Endothelial cell of hepatic sinusoid (primary cell): ENCODE data around the gene DCAF8.

ENCODE experiments used
- in situ Hi-C: cut with HindIII; loops from 2 replicates; pipeline ENCODE4 v1.10.0; 2017; ENCODE audit warnings: low sequenced_read_pairs

DCAF8 gene

DNA sequence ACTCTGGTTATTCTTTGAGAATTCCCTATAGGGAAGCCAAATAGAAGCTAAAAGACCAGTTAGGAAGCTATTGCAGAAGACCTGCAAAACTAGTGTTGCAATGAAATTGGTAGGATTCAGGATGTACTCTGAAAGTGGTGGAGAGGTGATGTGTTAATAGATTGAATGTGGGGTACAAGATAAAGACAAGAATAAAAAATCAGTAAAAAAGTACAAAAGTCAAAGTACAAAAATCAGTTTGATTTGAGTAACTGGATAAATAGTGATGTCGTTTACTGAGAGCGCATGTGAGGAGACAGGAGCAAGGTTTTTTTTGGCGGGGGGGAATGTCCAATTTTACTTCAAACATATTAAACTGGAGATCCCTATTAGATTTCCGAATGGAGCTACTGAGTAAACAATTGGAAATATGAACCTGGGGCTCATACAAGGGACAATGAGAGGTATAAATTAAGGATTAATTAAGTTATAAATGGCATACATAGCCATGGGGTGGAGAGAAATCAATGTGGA lies 2.5 kb upstream of the DCAF8 start:
- in situ Hi-C loops, result no loop called here

DNA sequence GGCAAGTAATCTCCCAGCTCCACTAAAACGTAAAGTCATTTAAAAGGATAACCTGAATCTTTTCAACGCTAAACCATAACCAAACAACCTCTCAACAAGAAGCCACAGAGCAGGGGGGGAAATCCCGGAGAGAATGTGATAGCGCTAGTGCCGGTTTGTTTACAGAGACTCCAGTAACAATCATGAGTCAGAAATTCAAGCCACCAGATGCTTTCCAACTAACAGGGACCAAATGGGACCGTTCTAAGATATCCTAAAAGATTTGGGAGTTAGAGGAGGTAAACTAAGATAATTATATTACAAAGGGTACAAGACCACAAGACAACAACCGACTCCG lies 825 bp downstream of the DCAF8 start:
- in situ Hi-C loops, result no loop called here

DNA sequence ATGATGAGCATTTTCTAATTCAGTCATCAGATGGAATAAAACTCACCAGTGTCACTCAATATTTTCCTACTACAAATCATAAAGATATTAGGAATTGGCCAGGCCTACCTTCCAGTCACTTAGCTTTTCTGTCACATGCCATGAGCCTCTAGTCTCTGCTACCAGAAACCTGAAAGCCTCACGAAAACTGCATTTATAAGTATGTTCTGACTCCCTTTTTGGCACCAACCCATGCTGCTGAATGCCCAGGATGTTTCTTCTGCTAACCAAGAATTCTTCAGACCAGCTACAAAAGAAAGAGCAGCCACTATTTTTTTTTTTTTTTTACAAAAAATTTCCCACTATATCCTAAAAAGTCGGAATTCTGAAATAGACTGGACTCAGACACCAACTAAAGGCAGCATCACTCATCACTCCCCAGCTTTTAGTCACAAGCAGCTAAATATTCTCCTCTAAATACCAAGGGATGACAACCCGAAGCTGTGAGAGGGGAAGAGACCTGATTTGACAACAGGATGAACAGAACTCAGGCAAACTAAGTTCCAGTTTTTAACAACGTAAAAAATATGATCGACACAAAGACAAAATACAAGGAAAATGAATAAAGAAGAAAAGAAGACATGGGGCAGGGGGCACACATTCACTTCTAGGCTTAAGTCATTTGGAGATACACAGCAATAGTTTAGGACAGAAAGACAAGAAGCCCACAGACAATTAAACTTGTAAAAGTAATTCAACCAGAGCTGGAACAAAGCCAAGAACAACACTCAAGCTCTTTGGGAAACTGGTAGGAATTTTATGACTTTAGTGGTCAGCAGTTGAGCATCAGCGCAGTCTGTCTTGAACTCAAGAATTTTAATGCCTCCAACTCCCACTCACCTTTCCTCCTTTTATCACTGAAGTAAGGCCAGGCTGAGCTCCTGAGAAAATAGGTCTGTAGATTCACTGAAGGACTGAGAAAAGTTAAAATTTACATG lies 1.7 kb downstream of the DCAF8 start:
- in situ Hi-C loops, result no loop called here

DNA sequence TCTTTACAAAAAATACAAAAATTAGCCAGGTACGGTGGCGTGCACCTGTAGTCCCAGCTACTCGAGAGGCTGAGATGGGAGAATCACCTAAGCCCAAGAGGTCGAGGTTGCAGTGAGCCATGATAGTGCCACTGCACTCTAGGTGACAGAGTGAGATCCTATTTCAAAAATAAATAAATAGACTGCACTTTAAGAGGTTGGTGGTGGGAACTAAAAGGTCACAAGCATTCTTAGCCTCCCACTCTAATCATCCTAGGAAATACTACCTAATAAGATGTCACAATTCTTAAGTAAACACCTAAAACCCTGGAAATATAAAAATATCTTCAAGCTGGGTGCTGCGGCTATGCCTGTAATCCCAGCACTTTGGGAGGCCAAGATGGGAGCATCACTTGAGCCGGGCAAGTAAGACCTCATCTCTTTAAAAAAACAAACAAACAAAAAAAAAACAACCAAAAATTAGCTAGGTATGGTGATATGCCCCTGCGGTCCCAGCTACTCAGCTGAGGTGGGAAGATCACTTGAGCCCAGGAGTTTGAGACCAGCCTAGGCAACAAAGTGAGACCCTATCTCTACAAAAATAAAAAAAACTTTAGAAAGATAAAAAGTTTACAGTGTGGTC lies 4.1 kb downstream of the DCAF8 start:
- in situ Hi-C loops, result loop anchor here (5.0 to 10.0 kb wide), 2 partner anchors 41 to 153 kb away; no protein-coding TSS in a partner anchor

DNA sequence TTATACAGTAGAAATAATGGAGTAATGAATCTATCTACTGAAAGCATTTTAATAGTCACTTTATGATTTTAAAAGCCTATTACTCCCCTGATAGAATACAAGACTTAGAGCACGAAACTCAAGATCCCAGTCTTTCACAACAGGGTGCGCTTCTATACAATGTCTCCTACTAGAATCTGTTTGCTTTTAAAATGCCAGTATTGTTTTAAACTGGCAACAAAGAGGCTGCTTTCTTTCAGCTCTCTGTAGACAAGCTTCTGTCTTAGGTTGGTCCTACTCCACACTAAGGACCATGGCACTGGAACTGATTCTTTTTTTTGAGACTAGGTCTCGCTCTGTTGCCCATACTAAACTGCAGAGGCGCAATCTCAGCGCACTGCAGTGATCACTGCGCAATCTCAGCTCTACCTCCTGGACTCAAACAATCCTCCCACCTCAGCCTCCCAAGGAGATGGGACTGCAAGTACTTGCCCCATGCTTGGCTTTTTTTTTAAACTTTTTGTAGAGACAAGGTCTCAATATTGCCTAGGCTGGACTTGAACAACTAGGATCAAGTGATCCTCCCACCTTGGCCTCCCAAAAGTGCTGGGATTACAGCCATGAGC lies 4.8 kb downstream of the DCAF8 start:
- in situ Hi-C loops, result loop anchor here (5.0 to 10.0 kb wide), 2 partner anchors 40 to 153 kb away; no protein-coding TSS in a partner anchor

DNA sequence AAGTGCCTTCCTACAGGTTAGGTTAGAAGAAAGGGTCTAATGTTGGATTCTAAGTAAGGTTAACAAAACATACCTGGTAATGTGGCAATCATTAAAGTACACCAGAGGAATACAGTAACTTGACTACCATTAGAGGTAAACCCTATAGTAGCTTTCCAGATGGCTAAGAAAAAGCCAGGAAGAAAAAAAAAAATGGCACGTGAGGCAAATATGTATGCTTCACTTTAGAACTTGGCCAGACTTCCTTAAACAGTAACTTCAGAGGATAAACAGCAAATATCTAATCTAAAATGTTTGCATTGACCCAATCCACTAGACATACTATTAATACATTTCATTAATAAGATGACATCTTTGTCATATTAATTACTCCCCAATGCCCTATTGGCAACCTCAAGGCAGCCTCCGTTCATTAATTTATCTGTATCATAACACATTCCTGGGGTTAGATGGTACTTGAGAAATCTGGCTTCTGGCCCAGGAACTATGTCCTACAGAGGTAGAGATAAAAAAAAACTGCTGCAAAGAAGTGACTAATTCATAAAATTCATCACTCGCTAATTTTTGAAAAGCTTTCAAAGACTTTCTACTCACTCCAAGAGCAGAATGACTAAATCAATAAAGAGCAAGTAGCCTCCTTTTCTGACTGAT lies 5.8 kb downstream of the DCAF8 start:
- in situ Hi-C loops, result loop anchor here (5.0 to 10.0 kb wide), 2 partner anchors 39 to 152 kb away; no protein-coding TSS in a partner anchor

DNA sequence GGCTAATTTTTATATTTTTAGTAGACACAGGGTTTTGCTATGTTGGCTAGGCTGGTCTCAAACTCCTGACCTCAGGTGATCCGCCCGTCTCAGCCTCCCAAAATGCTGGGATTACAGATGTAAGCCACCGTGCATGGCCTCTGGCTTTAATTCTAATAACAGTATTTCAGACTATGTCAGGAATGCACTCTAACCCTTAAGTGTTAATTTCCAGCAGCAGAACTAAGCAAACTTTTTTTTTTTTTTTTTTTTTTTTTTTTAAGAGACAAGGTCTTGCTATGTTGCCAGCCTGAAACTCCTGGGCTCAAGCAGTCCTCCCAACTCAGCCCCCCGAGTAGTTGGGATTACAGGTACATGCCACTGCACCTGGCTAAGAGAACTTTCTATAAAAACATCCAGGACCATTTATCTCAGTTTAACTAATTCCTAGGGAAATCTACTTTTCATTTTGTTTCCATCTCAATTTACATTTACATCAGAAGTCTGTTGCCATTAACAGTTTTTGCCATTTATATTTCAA lies 6.5 kb downstream of the DCAF8 start:
- in situ Hi-C loops, result loop anchor here (5.0 to 10.0 kb wide), 2 partner anchors 39 to 151 kb away; no protein-coding TSS in a partner anchor

DNA sequence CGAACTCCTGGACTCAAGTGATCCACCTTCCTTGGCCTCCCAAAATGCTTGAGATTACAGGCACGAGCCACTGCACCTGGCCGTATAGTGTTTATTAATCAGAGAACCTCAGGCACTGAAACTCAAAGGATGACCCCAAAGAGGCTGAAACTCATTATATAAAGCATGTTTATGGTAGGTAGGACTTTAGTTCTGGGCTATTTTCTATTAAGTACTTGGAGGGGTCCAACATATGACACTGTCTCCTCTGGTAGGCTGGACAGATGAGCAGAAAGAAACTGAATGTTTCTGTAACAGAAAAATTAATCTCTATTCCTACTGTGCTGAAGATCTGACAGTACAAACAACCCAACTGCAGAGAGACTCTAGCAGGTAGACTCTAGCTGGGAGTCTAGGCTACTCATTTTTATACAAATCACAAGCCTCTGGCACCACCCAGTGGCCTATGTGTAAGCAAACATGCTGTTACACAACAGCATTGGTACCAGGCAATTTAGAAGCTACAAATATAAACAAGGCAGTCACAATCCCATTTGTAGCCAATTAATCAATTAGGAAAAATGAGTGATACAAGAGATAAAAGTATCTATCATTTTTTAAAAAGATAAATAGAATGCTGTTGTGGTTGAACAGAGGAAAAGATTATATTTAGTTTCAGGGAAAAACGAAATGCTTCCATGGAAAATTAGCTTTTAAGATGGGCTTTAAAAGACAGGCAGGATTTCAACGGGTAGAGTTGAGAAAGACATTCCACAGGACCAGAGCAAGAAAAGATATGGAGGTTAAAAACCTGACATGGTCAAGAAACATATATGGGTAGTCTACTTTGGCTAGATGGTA lies 10.4 kb downstream of the DCAF8 start:
- in situ Hi-C loops, result loop anchor here (10.0 kb wide), 1 partner anchor 147 kb away; no protein-coding TSS in a partner anchor

DNA sequence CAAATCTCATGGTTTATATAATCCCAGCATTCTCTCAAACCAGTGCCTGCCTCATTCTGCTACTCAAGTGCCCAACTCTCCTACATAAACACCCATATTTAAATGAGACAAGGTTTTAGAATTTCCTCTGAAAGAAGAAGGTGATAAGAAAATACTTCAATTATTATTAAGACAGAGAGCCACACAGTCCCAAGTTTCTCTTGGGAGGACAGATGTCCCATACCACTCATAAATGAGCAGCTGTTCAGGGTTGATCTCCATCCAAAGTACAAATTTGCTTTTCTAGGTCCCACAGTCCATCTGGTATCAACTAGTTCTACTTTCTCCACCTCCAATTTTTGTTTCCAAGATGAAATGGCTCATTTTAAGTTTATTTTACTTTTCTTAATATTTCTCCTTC lies 11.3 kb downstream of the DCAF8 start:
- in situ Hi-C loops, result loop anchor here (10.0 kb wide), 1 partner anchor 146 kb away; no protein-coding TSS in a partner anchor

DNA sequence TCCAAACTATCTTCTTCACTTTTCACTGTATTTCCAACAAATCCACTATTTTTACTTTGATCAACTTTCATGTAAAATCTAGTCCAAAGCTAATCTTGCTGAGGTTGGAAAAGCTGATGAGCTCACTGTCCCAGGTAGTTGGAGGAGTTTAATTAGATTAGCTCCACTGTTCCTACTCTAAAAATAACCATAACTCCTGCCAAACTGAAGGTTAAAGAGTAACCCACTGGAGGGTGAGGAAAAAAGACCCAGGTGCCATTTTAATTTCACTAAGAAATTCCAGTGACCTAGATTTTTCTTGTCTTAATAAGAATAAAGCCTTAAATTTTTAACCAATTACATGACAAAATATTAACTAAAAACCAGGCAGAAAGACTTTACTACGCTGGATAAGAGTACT lies 15.3 kb downstream of the DCAF8 start:
- in situ Hi-C loops, result no loop called here

DNA sequence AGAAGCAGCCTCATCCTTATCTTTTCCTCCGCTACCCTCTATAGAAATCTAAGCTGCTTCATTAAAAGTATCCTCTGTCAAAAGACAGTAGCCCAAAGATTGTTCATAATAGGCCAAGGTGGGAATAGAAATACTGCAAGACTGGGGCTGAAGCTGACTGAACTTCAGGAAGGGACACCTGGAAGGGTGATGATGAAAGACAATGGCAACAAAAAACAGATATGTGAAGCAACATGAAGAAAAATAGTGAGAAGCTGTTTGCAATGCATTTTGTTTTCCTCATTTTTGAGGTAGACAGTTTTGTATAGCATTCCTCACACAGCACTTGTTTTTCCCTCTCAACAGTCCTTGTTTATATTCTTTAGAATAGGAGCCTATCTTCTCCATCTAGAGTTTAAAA lies 16.9 kb downstream of the DCAF8 start:
- in situ Hi-C loops, result no loop called here

DNA sequence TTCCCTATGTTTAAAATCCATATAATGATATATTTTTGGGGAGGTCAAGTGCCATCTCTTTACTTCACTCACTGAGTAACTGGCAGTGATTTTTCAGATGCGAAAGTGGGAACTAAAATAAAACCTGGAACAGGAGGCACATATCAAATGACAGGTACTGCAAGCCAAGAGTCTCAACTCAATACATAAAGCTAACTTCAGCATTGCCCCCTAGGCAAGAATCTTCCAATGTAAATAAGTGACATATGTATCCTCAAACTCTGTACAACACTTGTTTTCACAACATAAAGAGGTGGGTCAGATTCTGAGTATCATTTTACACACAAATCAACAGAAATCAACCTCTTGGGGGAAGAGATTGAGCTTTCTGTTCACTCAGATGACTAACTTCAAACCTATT lies 18.1 kb downstream of the DCAF8 start:
- in situ Hi-C loops, result no loop called here

DNA sequence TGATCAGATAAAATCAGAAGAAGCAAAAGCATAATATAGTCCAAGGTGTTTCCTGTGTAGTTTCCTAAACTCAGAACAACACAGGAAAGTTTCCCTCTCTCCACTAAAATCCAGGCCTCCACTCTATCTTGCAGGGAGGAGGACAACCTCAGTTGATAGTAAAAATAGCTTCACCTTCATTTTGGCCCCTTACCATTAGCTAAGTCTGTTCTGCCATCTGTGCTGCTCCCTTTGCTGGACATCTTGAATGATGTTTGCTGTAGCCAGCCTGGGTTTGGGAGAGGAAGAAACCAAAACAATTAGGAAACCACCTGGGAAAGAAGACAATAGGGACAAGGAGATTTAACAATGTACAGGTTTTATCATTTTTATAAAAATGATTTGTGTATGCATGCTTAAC lies 18.6 kb downstream of the DCAF8 start:
- in situ Hi-C loops, result no loop called here

DNA sequence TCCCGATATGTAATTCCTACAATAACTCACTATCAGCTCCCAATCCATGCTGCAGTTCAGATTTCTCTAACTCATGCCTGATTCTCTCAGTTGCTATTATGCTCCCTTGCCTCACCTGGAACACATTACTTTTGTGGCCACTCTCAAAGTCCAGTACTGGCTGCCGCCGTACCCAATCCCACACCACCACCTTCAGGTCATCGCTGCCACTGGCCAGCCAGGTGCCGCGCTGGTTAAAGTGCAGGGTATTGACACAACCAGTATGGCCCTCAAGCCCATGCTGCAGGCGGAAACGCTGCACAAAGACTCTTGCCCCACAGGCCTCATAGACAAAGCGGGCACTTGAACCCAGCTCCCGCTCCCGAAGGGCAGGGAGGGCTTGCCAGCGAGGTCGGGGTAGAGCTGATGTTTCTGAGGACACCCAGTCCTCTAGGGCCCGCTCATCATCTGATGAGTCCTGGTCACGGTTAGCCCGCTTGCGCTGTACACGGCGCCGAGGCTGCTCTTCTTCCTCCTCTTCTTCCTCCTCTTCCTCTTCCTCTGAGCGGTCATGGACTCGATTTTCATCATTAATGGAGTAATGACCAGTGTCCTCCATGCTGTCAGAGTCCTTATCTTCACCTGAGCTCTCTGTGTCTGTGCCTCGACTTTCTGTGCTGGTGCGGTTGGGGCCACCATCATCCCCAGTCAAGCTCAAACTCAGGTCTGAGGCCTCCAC lies 22.6 kb downstream of the DCAF8 start:
- in situ Hi-C loops, result no loop called here

DNA sequence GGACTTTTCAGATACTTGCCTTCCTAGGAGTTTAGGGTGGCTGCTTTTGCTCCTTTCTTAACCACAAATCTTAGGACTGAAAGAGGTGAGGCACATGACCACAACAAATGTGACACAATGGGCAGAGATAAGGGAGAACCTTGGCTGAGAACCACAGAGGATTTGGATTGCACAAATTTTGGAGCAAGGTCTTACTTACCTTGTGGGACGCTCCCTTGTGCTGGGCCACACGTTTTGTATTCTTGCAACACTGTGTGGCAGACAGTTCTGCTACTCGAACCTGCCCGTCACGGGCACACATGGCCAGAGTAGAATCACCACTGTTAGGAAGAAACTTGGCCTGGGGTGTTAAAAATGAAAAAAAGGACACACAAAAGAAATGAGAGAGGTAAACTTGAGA lies 23.9 kb downstream of the DCAF8 start:
- in situ Hi-C loops, result no loop called here

DNA sequence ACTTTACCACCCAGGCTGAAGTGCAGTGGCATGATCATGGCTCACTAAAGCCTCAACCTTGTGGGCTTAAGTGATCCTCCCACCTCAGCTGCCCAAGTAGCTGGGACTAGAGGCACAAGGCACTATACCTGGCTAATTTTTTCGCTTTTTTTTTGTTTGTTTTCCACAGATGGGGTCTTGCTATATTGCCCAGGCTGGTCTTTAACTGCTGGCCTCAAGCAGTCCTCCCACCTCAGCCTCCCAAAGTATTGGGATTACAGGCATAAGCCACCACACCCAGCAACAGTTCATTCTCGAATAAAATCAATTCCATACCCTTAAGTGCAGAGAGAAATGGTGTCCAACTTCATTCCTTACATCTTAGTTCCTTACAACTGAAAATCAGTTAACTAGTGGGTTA lies 24.8 kb downstream of the DCAF8 start:
- in situ Hi-C loops, result no loop called here

DNA sequence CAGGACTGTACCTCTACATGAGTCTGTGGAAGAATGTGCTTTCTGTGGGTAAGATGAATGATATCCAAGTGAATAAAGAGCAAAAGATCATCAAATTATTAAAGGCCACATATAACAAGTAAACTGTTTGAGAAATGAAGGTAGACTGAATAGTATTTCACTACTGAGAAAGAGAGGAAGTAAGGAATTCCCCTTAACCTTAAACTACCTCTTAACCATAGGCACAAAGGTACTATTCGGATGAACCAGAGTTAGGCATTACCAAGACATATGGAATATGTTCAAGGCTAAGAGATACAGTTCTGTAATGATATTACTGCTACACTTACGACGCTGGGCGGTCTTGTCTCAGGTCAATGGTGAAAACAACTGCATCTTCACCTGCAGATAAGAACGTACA lies 25.5 kb downstream of the DCAF8 start:
- in situ Hi-C loops, result no loop called here

DNA sequence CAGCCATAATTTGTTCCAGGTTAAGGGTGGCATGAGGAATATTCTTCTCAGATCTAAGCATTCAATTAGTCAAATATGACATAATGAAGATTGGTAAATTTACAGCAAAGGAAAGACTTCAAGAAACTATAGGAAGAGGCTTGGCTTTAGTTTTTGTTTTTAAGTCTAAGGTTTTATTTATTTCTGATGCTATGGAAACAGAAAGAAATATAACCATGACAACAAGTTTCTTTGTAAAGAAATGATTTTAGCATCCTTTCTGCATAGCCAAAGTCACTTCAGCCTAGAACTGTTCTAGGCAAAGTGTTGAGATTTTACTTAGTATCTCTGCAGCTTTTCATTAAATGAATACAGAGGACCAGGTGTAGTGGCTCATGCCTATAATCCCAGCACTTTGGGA lies 29.4 kb downstream of the DCAF8 start:
- in situ Hi-C loops, result no loop called here

DNA sequence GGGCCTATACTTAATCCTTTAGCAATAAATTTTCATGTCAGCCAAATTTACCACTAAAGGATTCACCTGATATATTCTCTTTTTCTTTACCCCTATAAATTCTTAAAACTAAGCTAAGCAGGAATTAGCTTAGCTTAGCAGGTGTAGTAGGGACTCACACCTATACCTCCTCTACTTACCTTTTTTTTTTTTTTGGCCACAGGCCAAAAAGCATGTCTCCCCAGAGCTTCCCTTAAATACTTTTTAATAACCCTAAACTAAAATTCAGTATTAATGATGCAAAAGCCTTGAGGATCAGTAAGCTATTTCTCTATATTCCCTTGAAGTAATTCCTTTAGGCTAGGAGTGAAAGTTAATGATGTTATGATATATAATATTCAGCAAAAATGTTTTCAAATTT lies 33.9 kb downstream of the DCAF8 start:
- in situ Hi-C loops, result loop anchor here (5.0 kb wide), 1 partner anchor 96 kb away; no protein-coding TSS in a partner anchor
